HepG2 (cell line): ENCODE results near the gene LONP1. TPM values are rescaled to one million over a fixed set of nuclear protein-coding genes. Genes with fewer than 3 reads are reported as not detected.
A peak's percentile ranks its signal among the peaks of the same experiment; 100 is the strongest.

ENCODE experiments used
- AFF4 ChIP-seq: sonication (generic); formaldehyde crosslinking; IDR thresholded peaks from 2 replicates; pipeline ENCODE4 v1.4.0; 2020; ENCODE audit warnings: missing genetic modification reagents
- ATF4 ChIP-seq, 2 experiments: fragments of 450-650 bp in 1 of 2; sonication (generic) in 1 of 2; formaldehyde crosslinking; IDR thresholded peaks; 2 replicates each; pipeline versions ENCODE4 v1.5.0 to v1.8.0; 2020 to 2022; ENCODE audit warnings: mild to moderate bottlenecking in 1 of 2, missing genetic modification reagents in 1 of 2
- HOXA3 ChIP-seq: sonication (generic); formaldehyde crosslinking; IDR thresholded peaks from 2 replicates; pipeline ENCODE4 v1.5.0; 2020; ENCODE audit warnings: missing genetic modification reagents
- ISL2 ChIP-seq: sonication (generic); formaldehyde crosslinking; IDR thresholded peaks from 2 replicates; pipeline ENCODE4 v1.5.0; 2020; ENCODE audit warnings: missing genetic modification reagents
- KLF12 ChIP-seq: sonication (generic); formaldehyde crosslinking; IDR thresholded peaks from 2 replicates; pipeline ENCODE4 v1.4.0; 2020; ENCODE audit warnings: missing genetic modification reagents, borderline replicate concordance
- MLXIP ChIP-seq: sonication (generic); formaldehyde crosslinking; IDR thresholded peaks from 2 replicates; pipeline ENCODE4 v1.9.0; 2021; ENCODE audit warnings: missing genetic modification reagents, borderline replicate concordance
- NR2F6 ChIP-seq, 2 experiments: IDR thresholded peaks; 2 replicates each; pipeline ENCODE4 v1.6.1; 2016; ENCODE audit warnings: antibody characterized with exemption in 1 of 2, mild to moderate bottlenecking in 1 of 2
- RAD21 ChIP-seq: fragments of 450-650 bp; formaldehyde crosslinking; IDR thresholded peaks from 2 replicates; pipeline ENCODE4 v1.5.0; 2020; ENCODE audit warnings: mild to moderate bottlenecking
- SRY ChIP-seq: sonication (generic); formaldehyde crosslinking; IDR thresholded peaks from 2 replicates; pipeline ENCODE4 v1.8.0; 2022; ENCODE audit warnings: mild to moderate bottlenecking, missing genetic modification reagents
- TAF15 ChIP-seq: fragments of 200-400 bp; formaldehyde crosslinking; IDR thresholded peaks from one replicate; pipeline ENCODE4 v1.6.1; 2018; ENCODE audit warnings: mild to moderate bottlenecking, low read depth, low read length; ENCODE audit not compliant: poor library complexity, severe bottlenecking
- XBP1 ChIP-seq: sonication (generic); formaldehyde crosslinking; IDR thresholded peaks from 2 replicates; pipeline ENCODE4 v1.5.0; 2020; ENCODE audit warnings: missing genetic modification reagents
- ZEB1 ChIP-seq: IDR thresholded peaks from 2 replicates; pipeline ENCODE4 v1.6.1; 2012; ENCODE audit warnings: mild to moderate bottlenecking, low read depth, inconsistent platforms; ENCODE audit not compliant: insufficient replicate concordance
- ZFP41 ChIP-seq: sonication (generic); formaldehyde crosslinking; IDR thresholded peaks from 2 replicates; pipeline ENCODE4 v1.4.0; 2020; ENCODE audit warnings: mild to moderate bottlenecking, missing genetic modification reagents, borderline replicate concordance
- ZNF282 ChIP-seq: fragments of 450-650 bp; IDR thresholded peaks from 2 replicates; pipeline ENCODE4 v1.6.1; 2018; ENCODE audit not compliant: partially characterized antibody
- ZNF441 ChIP-seq: sonication (generic); formaldehyde crosslinking; IDR thresholded peaks from 2 replicates; pipeline ENCODE4 v1.7.0; 2021; ENCODE audit warnings: missing genetic modification reagents, borderline replicate concordance
- ZNF562 ChIP-seq: sonication (generic); formaldehyde crosslinking; IDR thresholded peaks from 2 replicates; pipeline ENCODE4 v1.8.0; 2022; ENCODE audit warnings: missing genetic modification reagents, borderline replicate concordance
- ZNF598 ChIP-seq: sonication (generic); formaldehyde crosslinking; IDR thresholded peaks from 2 replicates; pipeline ENCODE4 v1.5.1; 2020; ENCODE audit warnings: mild to moderate bottlenecking, missing genetic modification reagents, borderline replicate concordance
- ZNF766 ChIP-seq: sonication (generic); formaldehyde crosslinking; IDR thresholded peaks from 2 replicates; pipeline ENCODE4 v1.5.0; 2020; ENCODE audit warnings: missing genetic modification reagents, borderline replicate concordance
- ZNF776 ChIP-seq: sonication (generic); formaldehyde crosslinking; IDR thresholded peaks from 2 replicates; pipeline ENCODE4 v1.4.0; 2020; ENCODE audit warnings: mild to moderate bottlenecking, missing genetic modification reagents
- ZNF784 ChIP-seq: sonication (generic); formaldehyde crosslinking; IDR thresholded peaks from 2 replicates; pipeline ENCODE4 v1.5.1; 2020; ENCODE audit warnings: missing genetic modification reagents, mild to moderate bottlenecking, borderline replicate concordance
- polyA plus RNA-seq, 8 experiments: library from polyadenylated mRNA; depleted of rRNA in 3 of 8; stranded (reverse) in 7 of 8; unstranded in 1 of 8; fragments of >200 nt; fragmentation: Illumina TruSeq in 4 of 8; extraction: Trizol in 4 of 8; gene quantifications; 2 replicates each; pipeline versions ENCODE4 v1.2.1 to v1.2.3, GENCODE V29; 2011 to 2016; ENCODE audit warnings: low read depth in 4 of 8, missing spikeins in 1 of 8, mixed read lengths in 1 of 8; ENCODE audit not compliant: insufficient read depth in 1 of 8
- total RNA-seq, 5 experiments: library from RNA; depleted of rRNA; stranded (reverse); fragments of >200 nt; fragmentation: Illumina TruSeq; extraction: Trizol; gene quantifications; 2 replicates each; pipeline ENCODE4 v1.2.3, GENCODE V29; 2016; ENCODE audit warnings: low read depth in 1 of 5

LONP1 gene
- total and polyA plus RNA-seq, 2 of the 13 experiments (the other 11 are each of a cell fraction or from before 2014, with no cell fraction given), result 59.5 to 76.8 TPM

- TF ChIP-seq ATF4 (CRISPR knock-in tag; IDR thresholded peaks at IDR 0.05) (peak in 1 of 2 experiments; percentile 85; a peak in 2 of 4 replicates), KLF12 (0 out of 2 replicates have a peak, but pooled peaks have one; percentile 18), ZNF784 (peak; percentile 67), ZFP41 (CRISPR knock-in tag) (peak; percentile 83; the same call in 1 of the 2 replicates), SRY (peak; percentile 88), ZNF776 (CRISPR knock-in tag) (0 out of 2 replicates have a peak, but pooled peaks have one; percentile 10), ZNF282 (no peak), HOXA3 (CRISPR knock-in tag) (peak; percentile 98), ISL2 (peak; percentile 54; the same call in 1 of the 2 replicates), TAF15 (peak; percentile 41), RAD21 (CRISPR knock-in tag) (peak; percentile 62; the same call in 1 of the 2 replicates), ZNF441 (CRISPR knock-in tag) (peak; percentile 67; the same call in 1 of the 2 replicates), ZNF562 (peak; percentile 74; the same call in 1 of the 2 replicates), ZNF598 (no peak; the same call in 1 of the 2 replicates), ZNF766 (peak; percentile 71; the same call in 1 of the 2 replicates), XBP1 (CRISPR knock-in tag) (peak; percentile 87; the same call in 1 of the 2 replicates), MLXIP (CRISPR knock-in tag) (peak; percentile 64; the same call in 1 of the 2 replicates), NR2F6 (IDR thresholded peaks at IDR 0.05) (no peak), NR2F6 (CRISPR knock-in tag; IDR thresholded peaks at IDR 0.05) (peak; percentile 41; the same call in 1 of the 2 replicates), ZEB1 (no peak), AFF4 (CRISPR knock-in tag) (0 out of 2 replicates have a peak, but pooled peaks have one; percentile 29)
These were observed at the start of gene LONP1, which contains the start of gene CATSPERD (continued) for GRCh38 chr19:5719961-5720790.
